Measurements from ENCODE around the gene AGBL1.

GRCh38 chr15:86322629-86323028, 243.0 kb downstream of the AGBL1 start:
- TF ChIP-seq CTCF (conservative IDR thresholded peaks at IDR 0.05; ENCODE audit: low read depth in 2 of 2) (no peak), REST (IDR thresholded peaks at IDR 0.05; ENCODE audit: unreplicated experiment) (no peak), EZH2phosphoT487 (IDR thresholded peaks at IDR 0.05; ENCODE audit: unreplicated experiment) (no peak), POLR2AphosphoS5 (IDR thresholded peaks at IDR 0.05; ENCODE audit: low read depth) (no peak), EZH2 (IDR thresholded peaks at IDR 0.05; ENCODE audit: low read depth, unreplicated experiment) (no peak), ZNF331 (CRISPR knock-in tag; IDR thresholded peaks at IDR 0.05; ENCODE audit: low read depth) (no peak), JUNB (IDR thresholded peaks at IDR 0.05; ENCODE audit: unreplicated experiment) (no peak), ZNF114 (CRISPR knock-in tag; IDR thresholded peaks at IDR 0.05) (no peak)

Measured in GM23338 (cell line).